GM21367 (cell line): ENCODE measurements around the gene FAM221B.

Experiments used
- ATAC-seq: cut with Tn5 transposase; IDR thresholded peaks from one replicate; pipeline ENCODE4 v1.9.1; 2021; ENCODE audit not compliant: unreplicated experiment

FAM221B gene

GRCh38 chr9:35822926-35823325 lies 5.6 kb downstream of the FAM221B start:
- ATAC-seq = no peak

- no peak for ATAC-seq
Observed at GRCh38 chr9:35820076-35820475, 8.5 kb downstream of the FAM221B start.

DNA sequence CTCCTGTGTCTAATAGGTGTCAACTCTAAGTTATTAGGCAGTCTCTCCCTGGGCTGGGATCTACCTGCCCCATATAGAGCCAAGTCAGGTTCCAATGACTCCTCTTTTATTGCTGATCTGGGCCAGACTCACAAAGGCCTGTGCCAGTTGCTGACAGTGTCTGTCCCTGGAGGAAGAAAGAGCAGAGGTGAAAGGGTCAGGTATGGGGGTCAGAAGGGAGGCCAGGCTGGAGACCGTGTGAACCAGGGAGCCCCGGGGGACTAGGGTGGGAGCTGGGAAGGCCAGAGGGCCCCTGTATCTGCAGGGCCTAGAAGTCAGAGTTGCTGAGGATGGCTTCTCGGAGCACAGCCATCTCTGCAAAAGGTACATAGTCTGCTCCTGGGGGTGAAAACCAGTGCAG lies 10.2 kb downstream of the FAM221B start:
- ATAC-seq = no peak

DNA sequence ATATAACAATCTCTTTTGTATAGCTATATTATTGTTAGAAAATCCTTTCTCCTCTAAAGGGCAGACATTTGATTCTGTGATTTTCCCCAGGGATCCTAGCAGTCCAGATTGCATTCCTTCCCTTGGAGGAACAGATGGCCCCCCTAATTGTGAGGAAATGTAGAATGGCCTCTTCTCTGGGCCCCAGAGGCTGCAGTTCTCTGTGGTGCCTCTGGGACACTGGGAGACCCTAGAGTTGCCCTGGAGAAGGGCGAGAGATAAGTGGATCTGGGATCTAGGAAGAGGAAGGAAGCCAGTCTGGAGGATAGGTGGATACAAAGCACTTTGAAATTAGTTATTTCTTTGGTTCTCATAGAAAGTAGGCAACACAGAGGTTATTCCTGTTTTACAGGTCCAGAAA lies 11.8 kb downstream of the FAM221B start:
- no peak for ATAC-seq

DNA sequence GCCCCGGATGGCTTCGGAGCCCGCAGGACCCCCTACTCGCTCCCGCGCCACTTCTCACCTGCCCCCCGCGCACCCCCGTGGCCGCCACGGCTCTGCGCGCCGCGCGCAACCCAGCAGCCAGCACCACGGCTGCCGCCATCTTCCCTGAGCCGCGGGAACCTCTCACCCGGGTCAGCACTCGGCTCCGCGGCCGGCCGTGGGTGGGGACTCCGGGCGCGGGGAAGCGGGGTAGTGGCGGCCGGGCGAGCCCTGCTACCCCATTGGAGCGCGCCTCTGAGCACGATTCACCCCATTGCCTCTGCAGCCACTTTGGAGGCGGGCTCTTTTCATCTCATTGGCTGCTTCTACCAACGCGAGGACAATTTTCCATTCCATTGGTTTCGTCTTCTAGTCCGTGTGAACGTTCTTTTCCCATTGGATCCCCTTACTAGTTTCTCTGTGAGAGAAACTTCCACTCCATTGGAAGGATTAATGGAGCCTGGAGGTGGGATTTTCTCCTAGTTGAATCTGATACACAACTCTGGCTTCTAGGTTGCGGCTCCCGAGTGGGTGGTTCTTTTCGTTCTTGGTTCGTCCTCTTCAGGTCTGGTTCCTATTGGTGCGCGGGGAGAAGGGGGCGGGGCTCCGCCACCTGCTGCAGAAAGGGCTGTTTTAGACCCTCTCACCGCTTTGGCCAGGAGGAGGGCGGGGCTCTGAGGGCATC lies 13.5 kb downstream of the FAM221B start, which contains the start of gene HINT2:
Gene HINT2, minus strand, starts transcription at position 202 of the 703 bp plus-strand sequence. Its CDS starts 63 bp downstream, at position 139.
- peak; percentile 57 for ATAC-seq

DNA sequence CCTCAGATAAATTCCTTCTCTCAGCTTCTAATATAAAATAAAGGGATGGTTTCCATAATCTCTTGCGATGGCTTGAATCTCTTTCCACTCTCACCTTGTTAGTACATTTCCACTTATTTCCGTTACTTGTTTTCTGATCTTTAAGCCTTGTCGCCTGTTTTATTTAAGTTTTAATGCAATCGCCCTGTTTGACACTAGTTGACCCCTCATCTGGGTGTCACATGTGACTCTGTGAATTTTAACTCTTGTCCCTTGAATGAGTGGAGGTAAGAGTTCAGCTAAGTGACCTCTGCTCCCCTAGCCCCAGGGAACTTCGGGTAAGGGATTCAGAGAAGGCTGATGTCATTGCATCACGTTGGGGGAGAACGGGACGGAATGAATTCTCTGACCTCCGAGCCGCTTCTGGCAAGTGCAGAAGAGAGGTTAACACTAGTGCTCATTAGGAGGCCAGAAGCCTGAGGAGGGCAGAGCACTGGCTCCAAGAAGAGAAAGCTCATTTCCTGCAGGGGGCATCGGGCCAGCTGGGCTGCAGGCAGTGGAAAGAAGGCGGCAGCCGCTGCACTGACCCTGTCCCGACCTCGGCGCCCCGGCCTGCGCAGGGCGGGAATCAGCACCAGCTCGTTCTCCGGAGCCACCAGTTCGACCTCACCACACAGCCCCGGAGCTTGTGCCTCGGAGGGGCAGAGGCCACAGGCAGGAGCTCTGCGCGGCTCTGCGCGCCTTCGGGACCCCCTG lies 14.3 kb downstream of the FAM221B start:
- ATAC-seq = peak; percentile 15

DNA sequence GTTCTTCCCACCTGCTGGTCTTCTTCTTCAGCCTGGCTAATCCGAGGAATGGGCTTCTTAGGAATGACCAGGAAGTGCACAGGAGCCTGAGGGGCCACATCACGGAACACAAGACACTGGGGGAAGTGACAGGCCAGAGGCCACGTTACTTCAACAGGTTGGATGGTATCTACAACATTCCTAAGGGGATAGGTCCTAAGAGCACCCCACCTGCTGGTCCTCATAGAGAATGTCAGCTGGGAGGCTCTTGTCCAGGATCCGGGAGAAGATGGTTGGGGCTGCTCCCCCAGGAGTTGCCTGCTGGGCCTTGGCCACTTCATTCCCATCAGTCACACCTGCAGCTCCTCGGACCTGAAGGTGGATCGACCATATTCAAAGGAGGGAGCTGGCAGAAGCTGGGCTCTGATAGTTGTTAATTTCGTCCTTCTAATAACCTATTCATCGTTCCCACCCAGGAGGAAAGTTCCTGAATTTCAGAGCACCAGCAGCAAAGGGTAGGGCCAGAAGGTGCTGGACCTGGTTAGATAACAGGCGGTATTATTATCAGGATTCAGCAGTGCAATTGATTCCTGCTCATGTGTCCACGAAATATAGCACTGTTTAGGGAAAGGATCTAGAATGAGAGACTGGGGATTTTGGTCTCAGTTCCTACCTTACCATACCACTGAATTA lies 15.0 kb downstream of the FAM221B start:
- ATAC-seq = no peak

DNA sequence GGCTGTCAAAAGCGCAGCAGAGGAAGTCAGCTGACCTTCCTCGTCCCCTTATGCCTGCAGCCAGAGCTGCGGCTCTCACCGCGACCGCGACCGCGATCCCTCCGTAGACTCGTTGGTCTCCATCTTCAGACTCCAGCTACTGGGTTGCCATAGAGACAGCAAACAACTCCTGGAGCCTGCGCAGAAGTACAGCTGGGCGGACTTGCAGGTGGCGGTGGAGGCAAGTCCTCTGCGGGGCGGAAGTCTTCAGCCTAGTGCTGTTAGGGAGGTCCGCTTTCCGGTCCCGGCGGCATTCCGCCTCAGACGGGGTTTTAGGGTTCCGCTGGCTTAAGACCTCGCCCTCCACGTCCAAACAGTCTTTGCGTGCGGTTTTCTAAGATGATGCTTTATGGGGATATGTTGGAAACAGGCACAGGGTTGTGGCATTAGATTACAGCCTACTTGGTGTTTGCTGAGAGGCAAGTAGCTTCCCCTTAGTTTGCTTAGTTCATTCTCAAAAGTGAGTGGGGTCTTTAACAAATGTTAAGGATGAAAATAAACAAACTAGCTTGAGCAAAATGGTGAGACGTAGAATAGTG lies 16.4 kb downstream of the FAM221B start, which contains the start of gene SPAG8:
Gene SPAG8, minus strand, starts transcription at position 238 of the 578 bp plus-strand sequence. Its CDS starts 115 bp downstream, at position 123.
- ATAC-seq = peak; percentile 70

- ATAC-seq = no peak
Observed at GRCh38 chr9:35811381-35812024, 17.0 kb downstream of the FAM221B start.

DNA sequence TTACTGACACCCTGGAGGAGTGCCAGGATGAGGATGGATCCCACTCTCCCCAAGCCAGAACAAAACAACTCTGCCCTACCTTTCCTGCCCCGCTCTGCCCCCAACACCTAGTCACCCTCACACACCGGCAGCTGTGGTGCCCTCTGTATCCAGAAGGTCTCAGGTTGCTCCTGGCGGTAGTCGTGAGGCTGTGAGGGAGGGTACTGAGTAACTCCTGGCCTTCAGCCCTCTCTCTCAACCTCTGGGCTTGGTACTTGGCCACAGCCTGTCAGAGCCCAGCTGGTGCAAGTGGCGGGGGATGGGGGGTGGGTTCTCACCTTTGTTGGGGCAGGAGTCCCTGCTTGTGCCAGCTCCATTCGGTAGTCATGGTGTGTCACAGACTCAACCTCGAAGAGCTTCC lies 18.4 kb downstream of the FAM221B start:
- ATAC-seq = no peak

DNA sequence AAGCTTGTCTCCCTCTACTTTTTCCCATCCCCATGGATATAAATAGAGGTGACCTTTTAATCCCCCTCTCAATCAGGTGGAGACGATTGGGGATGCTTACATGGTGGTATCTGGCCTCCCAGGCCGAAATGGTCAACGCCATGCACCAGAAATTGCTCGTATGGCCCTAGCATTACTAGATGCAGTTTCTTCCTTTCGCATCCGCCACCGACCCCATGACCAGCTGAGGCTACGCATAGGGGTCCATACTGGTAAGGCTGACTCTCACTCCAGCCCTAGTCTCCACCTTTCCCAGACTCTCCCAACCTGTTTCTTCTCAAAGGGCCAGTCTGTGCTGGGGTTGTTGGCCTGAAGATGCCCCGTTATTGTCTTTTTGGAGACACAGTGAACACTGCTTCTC lies 20.1 kb downstream of the FAM221B start:
- no peak for ATAC-seq

DNA sequence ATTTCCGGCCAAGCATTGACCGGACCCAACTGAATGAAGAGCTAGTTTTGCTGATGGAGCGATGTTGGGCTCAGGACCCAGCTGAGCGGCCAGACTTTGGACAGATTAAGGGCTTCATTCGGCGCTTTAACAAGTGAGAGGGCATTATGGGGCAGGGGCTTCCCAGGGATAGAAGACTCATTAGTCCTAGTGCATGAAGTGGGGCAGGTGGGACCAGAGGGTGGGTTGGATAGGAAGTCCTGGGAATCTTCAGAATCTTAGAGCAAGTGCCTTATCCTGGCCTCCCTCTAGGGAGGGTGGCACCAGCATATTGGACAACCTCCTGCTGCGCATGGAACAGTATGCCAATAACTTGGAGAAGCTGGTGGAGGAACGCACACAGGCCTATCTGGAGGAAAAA lies 22.4 kb downstream of the FAM221B start:
- ATAC-seq = no peak

DNA sequence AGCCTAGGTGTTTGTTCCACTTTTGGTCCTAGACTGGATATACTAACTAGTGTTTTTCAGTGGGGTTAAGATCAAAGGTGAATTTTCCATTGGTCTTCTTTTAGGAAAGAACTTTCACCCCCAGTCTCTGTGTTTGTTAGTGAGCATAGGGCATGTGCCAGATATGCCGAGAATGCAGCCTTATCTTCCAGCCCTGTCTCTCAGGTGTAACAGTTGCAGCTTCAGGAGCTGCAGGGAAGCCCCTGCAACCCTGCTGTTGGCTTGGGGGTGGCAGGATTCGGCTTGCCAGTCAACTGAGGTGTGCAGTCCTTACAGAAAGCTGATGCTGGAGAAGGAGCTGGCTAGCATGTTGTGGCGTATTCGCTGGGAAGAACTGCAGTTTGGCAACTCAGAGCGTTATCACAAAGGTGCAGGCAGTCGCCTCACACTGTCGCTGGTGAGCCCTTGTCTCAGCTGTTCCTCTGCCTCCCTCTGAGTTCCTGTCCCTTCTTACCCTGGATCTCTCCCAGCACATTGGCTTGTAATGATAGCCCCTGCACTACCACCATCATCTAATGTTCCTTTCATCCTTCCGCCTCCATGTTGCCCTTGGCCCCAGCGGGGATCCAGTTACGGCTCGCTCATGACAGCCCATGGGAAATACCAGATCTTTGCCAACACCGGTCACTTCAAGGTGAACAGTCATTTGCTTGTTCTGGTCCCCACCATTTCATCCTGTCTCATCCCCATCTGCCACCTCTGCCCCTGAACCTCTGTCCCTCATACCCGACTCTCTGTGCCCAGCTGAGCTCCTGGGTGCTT lies 27.0 kb downstream of the FAM221B start:
- no peak for ATAC-seq

DNA sequence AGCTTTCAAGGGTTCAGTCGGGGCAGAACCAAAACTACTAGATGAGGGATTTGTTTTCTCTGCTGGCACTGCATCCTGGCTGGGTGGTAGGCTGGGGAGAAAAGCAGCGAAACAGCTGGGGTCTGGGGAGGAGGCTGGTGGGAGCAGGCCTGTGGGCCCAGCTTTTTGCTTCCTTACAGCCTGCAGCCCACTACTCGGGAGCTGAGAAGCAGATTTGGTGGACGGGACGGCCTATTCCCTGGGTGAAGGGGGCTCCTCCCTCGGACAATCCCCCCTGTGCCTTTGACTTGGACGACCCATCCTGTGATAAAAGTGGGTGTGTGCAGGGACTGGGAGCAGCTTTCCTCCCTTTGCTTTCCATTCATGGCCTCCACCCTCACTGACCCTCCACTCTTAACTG lies 28.0 kb downstream of the FAM221B start:
- no peak for ATAC-seq

GRCh38 chr9:35798658-35799374 lies 29.7 kb downstream of the FAM221B start:
- ATAC-seq = no peak

DNA sequence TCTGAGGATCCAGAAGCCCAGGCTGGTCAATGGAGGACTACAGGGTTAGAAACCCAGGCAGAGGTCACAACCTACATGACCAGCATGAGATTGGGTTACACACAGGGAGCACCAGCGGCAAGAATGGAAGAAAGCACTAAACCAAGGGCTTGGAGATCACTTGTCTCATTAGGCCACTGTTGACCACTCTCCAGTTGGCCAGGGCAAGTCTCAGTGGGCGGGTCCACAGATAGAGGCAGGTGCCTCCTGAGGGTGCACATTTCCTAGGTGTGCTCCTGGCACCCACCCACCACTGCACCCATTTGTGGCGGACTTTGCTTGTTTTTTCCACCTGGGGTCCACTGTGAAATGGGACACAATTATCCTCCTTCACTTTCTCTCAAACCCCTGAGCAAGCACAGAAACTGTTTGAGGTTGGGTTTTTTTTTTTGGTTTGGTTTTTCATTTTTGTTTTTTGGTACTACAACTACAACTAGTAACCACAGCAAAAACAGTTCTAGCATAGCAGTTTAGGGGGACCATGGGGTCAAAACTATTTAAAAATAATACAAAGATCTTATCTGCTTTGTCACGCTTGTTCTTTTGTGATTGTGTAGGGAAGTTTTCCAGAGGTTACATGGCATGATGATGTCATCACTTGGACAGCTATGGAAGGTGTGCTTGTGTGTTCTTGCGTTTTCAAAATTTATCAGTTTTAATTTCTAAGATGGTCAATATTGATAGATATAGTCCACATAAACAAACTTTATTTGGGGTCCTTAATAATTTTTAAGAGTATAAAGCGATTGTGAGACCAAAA lies 31.0 kb downstream of the FAM221B start:
- ATAC-seq = no peak

DNA sequence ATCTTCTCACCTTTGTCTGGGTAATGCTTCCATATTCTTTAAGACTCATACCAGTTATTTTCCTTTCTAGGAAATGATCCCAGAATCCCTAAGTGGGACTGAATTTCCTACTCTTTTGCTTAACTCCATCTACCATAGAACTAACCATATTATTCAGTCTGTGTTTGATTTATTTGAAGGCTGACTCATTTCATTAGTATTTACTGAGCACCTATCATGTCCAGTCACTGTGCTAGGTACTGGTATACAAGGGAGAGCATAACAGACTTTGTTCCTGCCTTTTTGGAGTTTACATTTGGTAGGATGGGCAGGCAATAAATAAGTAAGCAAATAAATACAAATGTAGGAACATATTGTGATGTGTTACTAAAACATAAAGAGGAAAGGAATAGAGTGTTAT lies 32.8 kb downstream of the FAM221B start:
- ATAC-seq = no peak

- ATAC-seq = no peak
Observed at GRCh38 chr9:35793461-35793860, 35.1 kb downstream of the FAM221B start.

DNA sequence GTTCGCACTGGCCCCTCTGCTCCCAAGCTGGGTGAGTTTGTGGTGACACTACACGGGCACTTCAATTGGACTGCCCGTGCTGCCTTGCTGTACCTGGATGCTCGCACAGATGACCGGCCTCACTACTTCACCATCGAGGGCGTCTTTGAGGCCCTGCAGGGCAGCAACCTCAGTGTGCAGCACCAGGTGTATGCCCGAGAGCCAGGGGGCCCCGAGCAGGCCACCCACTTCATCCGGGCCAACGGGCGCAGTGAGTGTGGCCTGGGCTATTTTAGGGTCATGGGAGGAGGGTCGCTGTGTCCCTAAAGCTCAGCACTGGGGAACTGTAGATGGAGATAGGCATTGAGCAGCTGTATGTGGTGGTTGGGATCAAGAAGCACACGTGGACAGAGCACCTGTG lies 35.7 kb downstream of the FAM221B start:
- ATAC-seq = no peak
